Islet precursor cell (in vitro differentiated cells): ENCODE data around the gene CGNL1.
A peak's percentile ranks its signal among the peaks of the same experiment; 100 is the strongest.

Experiments
- DNase-seq: peaks from one replicate; pipeline ENCODE4 v3.0.0-alpha.2; 2018

The CGNL1 gene

DNA sequence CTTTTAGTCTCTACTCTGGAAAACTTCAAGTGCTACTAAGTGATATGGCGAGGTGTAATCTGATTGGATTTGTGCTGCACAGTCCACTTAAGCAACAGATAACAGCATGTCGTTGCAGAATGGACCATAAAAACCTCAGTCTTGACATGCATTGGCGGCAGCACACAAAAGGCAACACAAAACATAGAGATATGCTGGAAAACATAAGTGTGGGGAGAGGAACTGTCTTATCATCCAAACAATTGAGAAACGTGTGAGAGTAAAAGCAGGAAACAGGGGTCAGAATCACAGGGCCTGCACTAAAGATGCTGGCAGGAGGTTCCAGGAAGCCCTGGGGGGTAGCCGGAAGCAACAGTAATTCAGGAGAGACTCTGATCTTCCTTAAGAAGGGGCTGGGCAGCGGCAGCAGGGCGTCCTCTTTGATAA is 82.1 kb downstream of the CGNL1 start:
- no peak for DNase-seq

DNA sequence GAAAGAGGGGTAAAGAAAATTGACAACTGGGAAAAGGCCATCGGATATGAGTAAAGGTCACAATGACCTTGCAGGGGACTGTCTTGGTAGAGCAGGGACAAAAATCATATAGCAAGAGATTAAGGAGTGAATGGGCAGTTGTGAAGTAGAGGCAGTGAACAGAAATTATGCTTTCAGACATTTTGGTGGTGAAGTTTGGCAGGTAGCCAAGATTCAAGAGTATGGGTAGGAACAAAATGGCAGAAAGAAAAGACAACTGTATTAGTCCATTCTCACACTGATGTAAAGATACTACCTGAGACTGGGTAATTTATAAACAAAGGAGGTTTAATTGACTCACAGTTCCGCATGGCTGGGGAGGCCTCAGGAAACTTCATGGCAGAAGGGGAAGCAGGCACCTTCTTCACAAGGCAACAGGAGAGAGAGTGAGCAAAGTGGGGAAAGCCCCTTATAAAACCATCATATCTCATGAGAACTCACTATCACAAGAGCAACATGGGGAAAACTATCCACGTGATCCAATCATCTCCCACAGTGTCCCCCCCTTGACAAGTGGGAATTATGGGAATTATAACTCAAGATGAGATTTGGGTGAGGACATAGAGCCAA is 84.0 kb downstream of the CGNL1 start:
- DNase-seq, result no peak

DNA sequence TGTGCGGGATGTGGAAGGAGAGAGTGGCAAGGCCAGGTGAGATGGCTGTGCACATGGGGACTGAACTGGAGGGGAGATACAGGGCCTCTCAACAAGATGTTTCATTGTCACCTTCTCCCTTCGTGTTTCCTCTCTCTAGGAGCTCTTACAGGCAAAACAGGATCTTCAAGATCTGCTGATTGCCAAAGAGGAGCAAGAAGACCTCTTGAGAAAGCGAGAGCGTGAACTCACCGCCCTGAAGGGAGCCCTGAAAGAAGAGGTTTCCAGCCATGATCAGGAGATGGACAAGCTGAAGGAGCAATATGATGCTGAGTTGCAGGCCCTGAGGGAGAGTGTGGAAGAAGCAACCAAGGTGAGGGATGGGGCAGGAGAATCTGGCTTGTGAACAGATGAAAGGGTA is 85.2 kb downstream of the CGNL1 start:
- DNase-seq, result no peak

DNA sequence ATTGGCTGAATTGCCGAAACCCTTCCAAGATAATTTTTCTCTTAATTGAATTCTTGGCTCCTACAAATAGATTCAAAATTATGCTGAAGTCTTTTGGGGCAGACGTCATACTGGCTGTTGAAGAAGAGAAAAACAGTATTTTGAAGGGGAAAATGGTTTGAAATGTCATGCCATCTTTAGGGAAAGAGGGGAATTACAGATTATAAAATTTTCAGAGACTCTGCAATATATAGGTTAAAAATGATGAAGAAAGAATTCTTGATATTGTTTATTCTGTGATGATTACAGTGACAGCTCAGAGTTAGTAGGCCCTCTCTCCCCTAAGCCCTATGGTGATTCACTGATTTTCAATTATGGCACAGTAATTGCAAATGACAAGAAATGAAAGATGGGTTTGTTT is 86.1 kb downstream of the CGNL1 start:
- DNase-seq, result no peak

DNA sequence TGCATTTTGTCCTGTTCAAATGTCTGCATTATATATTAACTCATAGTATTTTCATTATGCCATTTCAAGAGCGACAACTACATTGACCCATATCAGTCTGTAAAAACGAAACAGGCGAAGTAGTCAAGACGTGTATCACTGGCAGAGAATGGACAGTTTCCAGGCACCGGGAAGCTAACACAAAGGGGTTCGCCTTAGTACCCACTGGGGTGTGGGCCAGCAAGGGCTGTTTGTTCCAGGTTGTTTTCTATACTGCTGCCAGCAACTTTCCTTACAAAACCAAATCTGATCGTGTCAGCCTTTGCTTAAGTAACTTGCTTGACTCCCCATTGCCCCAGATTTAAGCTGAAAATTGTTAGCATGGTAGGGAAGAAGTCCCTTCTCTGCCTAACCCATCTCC is 87.1 kb downstream of the CGNL1 start:
- DNase-seq, result no peak

DNA sequence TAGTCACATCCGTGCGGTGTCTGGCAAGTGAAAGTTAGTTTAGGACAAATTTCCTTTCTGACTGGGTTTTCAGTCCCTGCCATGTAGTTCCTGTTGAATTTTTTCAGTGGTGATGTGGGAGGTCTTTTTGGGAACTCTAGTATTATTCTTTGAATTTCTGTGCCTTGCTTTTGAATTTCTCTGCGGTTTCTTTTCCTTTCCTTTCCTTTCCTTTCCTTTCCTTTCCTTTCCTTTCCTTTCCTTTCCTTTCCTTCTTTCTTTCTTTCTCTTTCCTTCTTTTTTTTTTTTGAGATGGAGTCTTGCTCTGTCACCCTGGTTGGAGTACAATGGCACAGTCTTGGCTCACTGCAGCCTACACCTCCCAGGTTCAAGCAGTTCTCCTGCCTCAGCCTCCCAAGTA is 88.2 kb downstream of the CGNL1 start:
- no peak for DNase-seq

DNA sequence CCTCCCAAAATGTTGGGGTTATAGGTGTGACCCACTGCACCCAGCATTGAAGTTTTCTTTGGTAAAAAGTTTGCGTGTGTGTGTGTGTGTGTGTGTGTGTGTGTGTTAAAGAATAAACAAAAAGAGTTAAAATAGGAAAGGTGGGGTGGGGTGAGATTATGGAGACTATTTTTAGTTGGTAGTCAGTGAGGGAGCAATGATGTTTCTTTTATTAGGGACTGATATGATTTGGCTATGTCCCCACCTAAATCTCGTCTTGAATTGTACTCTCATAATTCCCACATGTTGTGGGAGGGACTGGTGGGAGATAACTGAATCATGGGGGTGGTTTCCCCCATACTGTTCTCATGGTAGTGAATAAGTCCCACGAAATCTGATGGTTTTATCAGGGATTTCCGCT is 92.2 kb downstream of the CGNL1 start:
- no peak for DNase-seq

DNA sequence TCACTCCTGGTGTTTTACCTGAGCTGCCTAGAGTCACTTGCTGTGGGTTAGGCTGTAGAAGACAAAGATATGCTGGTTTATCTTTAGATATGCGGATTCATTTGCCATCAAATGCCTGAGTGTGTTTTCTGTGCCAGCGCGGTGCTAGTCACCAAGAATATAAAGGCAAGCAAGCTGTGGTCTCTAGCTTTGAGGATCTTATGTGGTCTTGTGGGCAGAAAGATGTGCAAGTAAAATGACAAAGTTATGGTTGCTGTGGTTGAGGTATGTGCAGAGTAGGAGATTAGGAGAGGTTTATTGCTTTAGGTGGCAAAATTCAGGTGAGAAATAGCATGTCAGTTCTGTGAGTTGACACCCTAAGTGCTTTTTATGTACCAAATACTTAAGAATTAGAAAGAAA is 94.2 kb downstream of the CGNL1 start:
- no peak for DNase-seq

DNA sequence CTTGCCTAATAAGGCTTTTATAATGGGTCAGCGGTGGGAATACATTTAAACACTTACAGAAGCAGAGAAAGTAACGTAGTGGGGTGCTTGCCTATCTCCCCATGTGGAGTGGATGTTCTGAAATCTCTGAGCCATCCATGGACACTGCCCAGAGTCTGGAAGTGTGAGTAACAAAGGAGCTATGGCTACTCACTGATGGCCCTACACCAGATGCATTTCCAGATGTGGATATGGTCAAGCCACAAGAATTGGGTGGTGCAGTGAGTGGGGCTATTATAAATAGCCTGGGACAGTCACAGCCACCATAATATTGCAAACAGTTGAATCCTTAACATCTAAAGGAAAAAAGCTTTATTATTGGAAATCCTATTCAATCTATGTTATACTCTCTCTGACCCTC is 96.6 kb downstream of the CGNL1 start:
- DNase-seq, result no peak

DNA sequence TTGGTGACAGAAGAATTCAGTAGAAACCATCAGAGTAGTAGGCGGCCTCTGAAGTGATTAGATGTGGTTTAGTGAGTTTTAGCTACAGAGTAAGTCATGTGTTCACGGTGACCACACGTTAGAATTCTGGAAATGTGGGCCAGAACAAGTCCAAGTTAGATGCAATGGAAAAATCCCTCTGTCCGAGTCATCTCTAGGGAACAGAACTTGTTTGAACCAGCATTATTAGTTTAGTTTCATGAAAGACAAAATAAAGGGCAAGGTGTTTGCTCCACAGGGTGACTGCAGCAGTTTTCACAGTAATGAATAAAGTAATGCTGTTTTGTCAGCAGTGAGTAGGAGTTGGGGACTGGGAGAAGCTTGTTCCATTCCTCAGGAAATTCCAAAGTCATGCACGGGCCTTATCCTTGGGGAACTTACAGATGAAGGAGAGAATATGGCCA is 100.2 kb downstream of the CGNL1 start:
- no peak for DNase-seq

DNA sequence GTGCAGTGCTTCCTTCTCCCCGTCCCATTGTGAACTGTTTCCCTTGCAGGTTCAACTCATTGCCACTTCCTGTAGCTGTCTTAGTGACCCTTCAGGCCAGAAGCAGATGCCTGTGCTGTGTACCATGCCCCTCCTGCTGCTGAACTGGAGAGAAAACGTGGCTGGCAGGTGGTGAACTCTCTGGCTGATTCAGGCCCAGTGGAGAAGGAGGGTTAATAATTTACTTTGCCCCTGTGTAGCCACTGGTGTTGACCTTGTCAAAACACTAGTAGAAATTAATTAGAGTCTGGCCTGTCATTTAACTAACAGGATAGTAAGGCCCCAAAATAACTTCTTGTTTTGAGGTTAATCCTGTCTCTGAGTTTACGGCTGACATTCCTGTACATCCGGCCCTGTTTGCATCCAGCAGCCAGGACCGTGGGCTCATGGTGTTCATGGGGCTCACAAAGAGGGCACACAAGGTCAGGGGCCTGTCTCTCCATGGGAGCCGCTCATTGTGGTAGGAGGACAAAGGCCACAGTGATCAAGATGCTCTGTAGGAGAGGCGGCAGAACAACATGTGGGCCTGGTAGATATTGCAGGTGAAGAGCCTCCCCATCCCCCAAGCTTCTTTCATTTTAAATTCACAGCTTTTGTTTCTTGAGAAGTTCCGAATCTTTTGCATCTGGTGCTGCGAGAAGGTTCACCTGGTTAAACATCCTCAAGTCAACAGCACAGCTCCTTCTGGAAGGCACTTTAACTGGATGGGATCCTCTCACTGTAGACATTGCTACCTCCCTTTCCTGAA is 101.6 kb downstream of the CGNL1 start:
- DNase-seq, result no peak

DNA sequence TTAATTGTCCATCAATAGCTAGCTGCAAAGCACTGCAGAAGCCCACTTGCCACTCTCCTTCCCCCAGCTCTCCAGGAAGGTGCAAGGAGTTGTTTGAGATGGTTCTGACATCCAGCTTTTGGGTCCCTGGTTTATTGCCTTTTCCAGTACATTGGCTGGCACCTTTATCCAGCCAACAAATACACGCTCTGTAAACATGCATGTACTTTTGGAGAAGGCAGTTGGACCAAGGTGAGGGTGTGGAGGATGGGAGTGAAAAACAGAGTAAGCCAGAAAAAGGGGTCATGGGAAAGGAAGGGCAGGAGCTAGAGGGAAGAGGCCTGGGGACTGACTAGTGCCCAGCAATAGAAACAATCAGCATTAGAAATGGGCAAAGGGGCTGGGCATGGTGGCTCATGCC is 102.7 kb downstream of the CGNL1 start:
- DNase-seq, result no peak

DNA sequence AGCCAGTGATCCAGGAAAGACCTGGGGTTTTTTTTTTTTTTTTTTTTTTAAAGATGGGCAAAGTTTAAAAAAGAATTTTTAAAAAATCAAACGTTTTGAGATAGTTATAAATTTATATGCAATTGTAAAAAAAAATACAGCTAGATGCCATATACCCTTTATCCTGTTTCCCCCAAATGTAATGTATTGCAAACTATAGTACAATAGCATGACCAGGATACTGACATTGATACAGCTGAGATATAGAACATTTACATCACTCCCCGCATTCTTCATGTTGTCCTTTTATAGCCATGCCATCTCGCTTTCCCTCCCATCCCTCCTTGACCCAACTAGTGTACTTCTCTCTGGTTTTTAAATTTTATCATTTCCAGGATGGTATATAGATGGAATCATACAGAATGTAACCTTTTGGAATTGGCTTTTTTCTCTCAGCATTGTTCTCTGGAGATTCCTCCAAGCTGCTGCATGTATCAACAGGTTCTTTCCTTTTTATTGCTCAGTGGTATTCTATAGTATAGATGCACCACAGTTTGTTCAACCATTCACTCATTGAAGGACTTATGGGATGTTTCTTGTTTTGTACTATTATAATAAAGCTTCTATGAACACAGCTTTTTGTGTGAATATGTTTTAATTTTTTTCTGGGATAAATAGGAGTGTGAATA is 104.9 kb downstream of the CGNL1 start:
- DNase-seq, result no peak

DNA sequence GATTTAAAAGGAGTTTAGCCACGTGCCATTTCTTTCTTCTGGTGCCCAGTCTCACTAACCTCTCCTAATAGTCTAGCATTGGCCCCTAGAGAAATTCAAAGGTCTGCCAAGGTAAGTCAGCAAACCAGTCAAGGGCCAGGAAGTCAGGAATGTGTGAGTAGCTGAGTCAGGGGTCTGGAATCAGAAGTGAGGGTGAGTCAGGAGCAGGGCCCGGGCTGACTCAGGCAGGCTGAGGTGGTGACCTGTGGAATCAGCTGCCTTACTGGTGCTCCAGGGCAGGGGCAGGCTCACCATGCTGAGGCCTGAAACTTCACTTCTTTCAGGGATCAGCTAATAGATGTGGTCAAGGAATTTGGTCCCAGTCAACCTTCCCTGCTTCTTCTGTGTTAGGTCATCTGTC is 109.6 kb downstream of the CGNL1 start:
- peak; percentile 99 for DNase-seq

DNA sequence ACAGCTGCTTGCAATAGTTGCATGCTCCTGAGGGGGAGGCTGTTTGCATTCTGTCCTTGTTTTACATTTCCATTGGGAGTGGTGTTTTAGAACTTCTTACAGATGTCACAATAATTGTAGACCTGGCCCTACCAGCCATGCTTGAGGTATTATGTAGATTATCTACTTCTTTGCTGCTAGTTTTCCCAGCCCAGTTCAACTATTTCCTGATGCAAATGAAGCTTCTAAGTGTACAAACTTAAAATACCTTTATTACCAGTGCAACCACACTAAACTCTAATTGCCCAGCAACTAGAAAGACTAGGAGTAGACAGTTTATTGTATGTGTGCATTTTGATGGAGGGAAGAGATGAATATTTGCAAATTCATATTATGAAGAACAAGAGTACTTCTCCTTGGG is 110.5 kb downstream of the CGNL1 start:
- DNase-seq, result no peak

DNA sequence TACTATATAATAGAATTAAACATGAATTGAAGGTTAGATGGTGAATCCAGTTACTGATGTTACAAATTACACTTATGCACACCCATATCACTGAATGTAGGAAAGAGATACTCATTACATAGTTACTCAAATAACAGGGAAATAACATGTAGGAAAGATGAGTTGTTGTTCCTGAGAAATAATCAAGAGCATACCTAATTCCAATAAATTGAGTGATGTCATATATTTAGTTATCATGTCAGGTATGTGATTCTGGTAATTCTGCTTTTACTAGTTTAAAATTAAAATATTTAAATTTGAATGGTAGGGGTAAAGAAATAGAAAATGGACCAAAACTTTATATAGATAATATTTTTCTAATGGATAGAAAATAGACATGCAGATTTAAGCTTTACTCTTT is 112.8 kb downstream of the CGNL1 start:
- DNase-seq, result no peak

DNA sequence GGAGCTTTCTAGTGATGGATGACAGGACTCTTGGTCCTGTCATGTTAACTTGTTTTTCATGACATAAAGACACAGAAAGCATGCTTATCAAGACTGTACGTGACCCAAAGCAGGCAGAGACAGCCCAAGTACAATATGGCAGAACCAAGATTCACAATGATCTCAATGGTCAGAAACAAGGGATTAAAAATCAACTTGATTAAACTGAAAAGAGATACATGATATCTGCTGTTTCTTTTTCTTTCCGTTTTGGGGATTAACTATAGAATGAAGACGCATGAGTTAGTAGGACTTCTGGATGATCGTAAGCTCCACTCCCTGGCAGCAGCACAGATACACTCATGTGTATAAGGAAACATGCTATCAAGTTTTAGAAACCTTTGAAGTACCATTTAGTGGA is 117.0 kb downstream of the CGNL1 start:
- no peak for DNase-seq

DNA sequence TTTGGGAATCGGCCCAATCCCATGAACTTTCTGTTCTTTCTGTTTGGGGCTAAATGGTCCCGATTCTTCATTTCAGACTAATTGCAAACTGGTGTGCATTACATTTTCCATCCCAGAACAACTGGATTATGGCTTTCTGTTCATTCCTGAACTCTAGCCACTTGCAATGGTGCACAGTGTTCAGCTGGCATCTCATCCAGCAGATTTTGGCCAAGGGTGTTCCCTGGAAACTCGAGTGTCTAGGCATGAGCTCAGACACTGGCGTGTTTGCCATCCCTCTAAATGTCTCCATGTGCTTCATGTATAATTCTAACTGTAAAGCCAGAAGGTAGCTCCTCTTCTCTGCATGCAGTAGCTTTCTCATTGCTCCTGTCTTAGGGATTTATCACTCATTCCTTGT is 118.3 kb downstream of the CGNL1 start:
- DNase-seq, result no peak

DNA sequence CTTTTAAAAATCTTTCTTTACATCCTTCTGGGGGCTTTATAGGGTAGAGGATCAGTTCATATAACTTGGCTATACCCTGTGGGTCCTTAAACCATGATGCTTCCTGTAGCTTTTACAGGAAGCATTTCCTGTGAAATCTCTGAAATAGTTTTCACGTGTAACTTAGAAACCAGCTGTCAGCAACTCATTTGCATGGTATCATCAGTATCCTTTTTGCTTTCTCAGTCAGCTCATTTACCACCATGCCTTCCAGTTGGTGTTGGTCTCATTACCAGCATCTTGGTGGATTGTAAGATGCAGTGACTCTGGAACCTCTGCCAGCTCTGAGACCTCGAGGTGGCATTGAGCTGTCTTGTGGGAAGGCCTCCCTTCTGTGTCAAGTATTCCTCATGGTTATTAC is 118.7 kb downstream of the CGNL1 start:
- DNase-seq, result no peak

DNA sequence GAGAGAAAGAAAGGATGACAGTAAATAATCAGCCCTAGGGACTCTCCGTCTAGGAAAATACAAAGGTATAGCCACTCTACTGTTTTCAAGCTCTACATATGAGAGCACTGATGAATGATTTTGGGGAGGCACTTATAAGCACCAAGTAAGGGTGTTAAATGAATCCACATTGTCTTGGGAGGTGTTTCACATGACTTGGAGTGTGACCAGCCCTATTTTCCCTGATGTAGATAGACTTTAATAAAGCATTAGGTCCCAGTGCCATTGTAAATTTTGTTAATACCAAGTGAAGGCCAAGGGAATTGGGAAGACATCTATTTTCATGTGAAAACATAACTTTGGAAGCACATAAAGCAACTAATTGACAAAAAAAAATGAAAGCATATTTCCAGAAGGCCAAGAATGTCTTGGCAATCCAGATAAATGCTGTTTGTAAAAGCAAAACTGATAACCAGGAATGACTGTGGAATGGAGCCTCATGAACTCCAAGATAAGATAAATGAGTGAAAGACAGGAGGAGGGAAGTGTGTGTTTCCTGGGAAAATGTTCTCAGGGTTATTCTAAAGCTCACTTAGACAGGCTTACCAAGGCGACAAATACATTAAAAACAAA is 119.4 kb downstream of the CGNL1 start:
- no peak for DNase-seq

DNA sequence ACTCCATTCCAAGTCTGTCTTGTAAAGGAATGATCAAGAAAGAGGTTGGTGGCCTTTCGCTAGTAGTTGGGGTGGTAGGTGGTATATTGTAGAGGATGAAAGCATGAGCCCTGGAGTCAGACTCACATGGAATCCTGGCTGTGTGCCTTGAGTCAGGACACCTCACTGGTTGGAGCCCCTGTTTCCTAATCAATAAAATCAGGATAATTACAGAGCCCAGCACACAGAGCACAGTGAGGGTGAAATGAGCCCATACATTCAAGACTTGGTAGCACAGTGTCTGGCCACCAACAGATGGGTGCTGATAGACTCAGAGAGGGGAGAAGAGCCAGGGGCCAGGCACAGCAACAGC is 120.3 kb downstream of the CGNL1 start:
- DNase-seq, result no peak

DNA sequence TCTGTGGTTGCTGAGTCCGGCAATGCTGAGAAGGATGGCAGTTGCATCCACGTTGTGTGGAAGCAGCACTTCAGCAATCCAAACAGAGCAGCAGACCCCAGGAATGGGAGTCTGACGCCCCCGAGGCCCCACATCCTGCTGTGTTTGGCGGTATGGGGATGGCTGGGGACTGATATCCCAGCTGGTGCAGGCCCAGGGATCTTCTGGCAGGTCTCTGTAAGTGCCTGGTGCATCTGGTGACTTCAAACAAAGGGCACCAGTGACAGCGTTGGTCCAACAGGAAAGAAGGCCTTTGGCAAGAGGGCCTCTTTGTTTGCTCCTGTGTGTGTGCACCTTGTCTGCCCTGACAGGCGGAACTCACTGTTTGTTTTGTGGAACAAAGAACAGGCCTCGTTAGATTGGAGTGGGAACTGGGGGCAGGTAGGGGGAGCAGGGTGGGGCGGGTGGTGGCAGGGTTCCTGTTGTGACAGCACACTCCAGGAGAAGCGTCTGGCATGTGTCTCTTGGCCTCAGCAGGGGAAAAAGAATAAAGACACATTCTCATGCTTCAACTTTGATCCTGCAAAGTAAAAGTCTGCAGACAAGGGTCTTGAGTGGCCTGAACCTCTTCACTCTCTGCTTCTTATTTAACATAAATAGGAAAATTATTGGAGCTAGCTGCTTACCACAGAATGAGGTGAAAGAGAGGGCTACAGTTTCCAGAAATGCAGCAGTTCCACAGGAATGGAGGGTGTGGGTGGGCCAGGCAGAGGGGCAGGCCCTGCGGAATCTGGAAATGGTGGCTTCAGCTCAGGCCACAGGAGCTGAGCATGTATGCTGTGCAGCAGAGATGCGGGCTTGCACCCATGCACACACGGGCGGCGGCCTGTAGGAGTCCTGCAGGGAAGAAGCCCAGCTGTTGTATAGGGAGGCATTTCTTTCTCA is 120.9 kb downstream of the CGNL1 start:
- DNase-seq, result peak; percentile 94

DNA sequence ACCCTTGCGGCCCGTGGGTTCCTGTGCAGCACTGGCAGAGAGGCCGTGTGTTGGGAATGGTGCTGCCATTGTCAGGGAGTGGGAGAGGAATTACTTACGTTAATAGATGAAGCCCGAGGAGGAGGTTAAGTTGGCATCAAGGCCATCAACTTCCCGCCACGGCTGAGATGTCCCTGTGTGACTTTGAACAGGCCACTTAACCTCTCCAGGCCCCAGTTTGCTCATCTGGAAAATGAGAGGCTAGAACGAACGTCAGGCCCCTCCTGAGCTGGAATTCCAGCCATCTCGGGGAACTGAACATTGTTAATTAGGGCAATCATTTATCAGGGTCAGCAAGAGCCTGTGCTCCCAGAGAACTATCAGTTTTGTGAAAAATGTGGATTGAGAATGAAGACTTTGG is 124.0 kb downstream of the CGNL1 start:
- peak; percentile 66 for DNase-seq
